IMR-90 (cell line): ENCODE results near the gene CENPQ. TPM values are rescaled to one million over a fixed set of nuclear protein-coding genes. Genes with fewer than 3 reads are reported as not detected.

ENCODE experiments used
- ATAC-seq: fragments of 200-7000 bp; cut with Tn5 transposase; 2 replicates; pipeline ENCODE4 v1.9.1; 2020; ENCODE audit warnings: low read depth, mild to moderate bottlenecking, moderate library complexity
- Bru-seq: library from RNA; stranded (reverse); fragments of 400-500 nt; gene quantifications from one replicate; lab custom pipeline; 2021; lab: Mats Ljungman, UMichigan
- BruChase-seq, 2 experiments: library from RNA; stranded (reverse); fragments of 400-500 nt; gene quantifications; one replicate each; lab custom pipeline; 2021; lab: Mats Ljungman, UMichigan
- BruUV-seq: library from RNA; stranded (reverse); fragments of 400-500 nt; replicated peaks from 2 replicates; lab custom pipeline; 2021; lab: Mats Ljungman, UMichigan
- CTCF ChIA-PET: fragments of 300-600 bp; formaldehyde crosslinking; extraction: SDS; loops from one replicate; lab custom pipeline; 2021; ENCODE audit warnings: antibody characterized with exemption; lab: Yijun Ruan, JAX
- POLR2A ChIA-PET: fragments of 300-600 bp; sonication (Branson Sonifier 250); formaldehyde crosslinking; loops from one replicate; lab custom pipeline; 2022; ENCODE audit warnings: antibody characterized with exemption; ENCODE audit not compliant: unreplicated experiment; lab: Charles Lee
- DNase-seq: peaks from one replicate; pipeline ENCODE4 v3.0.0; 2013
- H2AFZ ChIP-seq: replicated peaks from 2 replicates; pipeline ENCODE3; 2013; ENCODE audit warnings: low read length, mild to moderate bottlenecking; ENCODE audit not compliant: poor library complexity
- H2AK5ac ChIP-seq: 2 replicates; pipeline ENCODE4 v1.6.1; 2013; ENCODE audit warnings: low read depth, low read length, inconsistent platforms
- H2AK9ac ChIP-seq: replicated peaks from 2 replicates; pipeline ENCODE3; 2013; ENCODE audit warnings: mild to moderate bottlenecking, low read depth, low read length, moderate library complexity; ENCODE audit not compliant: poor library complexity
- H2BK120ac ChIP-seq: 2 replicates; pipeline ENCODE4 v1.6.1; 2013; ENCODE audit warnings: low read depth, low read length, inconsistent platforms
- H2BK15ac ChIP-seq: 3 replicates; pipeline ENCODE4 v1.6.1; 2013; ENCODE audit warnings: low read depth, low read length, inconsistent platforms
- H2BK20ac ChIP-seq: 2 replicates; pipeline ENCODE4 v1.6.1; 2013; ENCODE audit warnings: low read depth, mild to moderate bottlenecking, inconsistent platforms, low read length, moderate library complexity
- H2BK5ac ChIP-seq: 2 replicates; pipeline ENCODE4 v1.6.1; 2013; ENCODE audit warnings: mild to moderate bottlenecking, low read depth, low read length, inconsistent platforms; ENCODE audit not compliant: poor library complexity, severe bottlenecking
- H3K14ac ChIP-seq: replicated peaks from 2 replicates; pipeline ENCODE4 v1.6.1; 2013; ENCODE audit warnings: low read depth, low read length, inconsistent platforms
- H3K18ac ChIP-seq: 2 replicates; pipeline ENCODE4 v1.6.1; 2013; ENCODE audit warnings: low read depth, low read length, control low read depth
- H3K23ac ChIP-seq: 2 replicates; pipeline ENCODE4 v1.6.1; 2013; ENCODE audit warnings: low read depth, low read length, inconsistent platforms
- H3K27ac ChIP-seq: 2 replicates; pipeline ENCODE4 v1.5.1; 2013; ENCODE audit warnings: mild to moderate bottlenecking, control low read depth, low read length; ENCODE audit not compliant: insufficient read depth
- H3K27me3 ChIP-seq: 2 replicates; pipeline ENCODE4 v1.6.1; 2013; ENCODE audit warnings: low read length; ENCODE audit not compliant: control insufficient read depth, insufficient read depth
- H3K36me3 ChIP-seq: 2 replicates; pipeline ENCODE4 v1.6.1; 2013; ENCODE audit warnings: low read length, mixed read lengths; ENCODE audit not compliant: control insufficient read depth, insufficient read depth
- H3K4ac ChIP-seq: 2 replicates; pipeline ENCODE4 v1.6.1; 2013; ENCODE audit warnings: low read depth, low read length, inconsistent platforms
- H3K4me1 ChIP-seq: 2 replicates; pipeline ENCODE4 v1.6.1; 2013; ENCODE audit warnings: low read length, mixed read lengths; ENCODE audit not compliant: control insufficient read depth, insufficient read depth
- H3K4me2 ChIP-seq: 2 replicates; pipeline ENCODE4 v1.6.1; 2013; ENCODE audit warnings: low read depth, mild to moderate bottlenecking, control low read depth, low read length, moderate library complexity
- H3K4me3 ChIP-seq: 2 replicates; pipeline ENCODE4 v1.5.1; 2013; ENCODE audit warnings: low read depth, mild to moderate bottlenecking, control low read depth, low read length, moderate library complexity; ENCODE audit not compliant: insufficient read depth
- H3K56ac ChIP-seq: 2 replicates; pipeline ENCODE4 v1.6.1; 2013; ENCODE audit warnings: low read length, inconsistent platforms; ENCODE audit not compliant: insufficient read depth; ENCODE audit errors: extremely low read depth
- H3K79me1 ChIP-seq, 2 experiments: 2 replicates each; pipeline ENCODE4 v1.6.1; 2013; ENCODE audit warnings: low read length in 2 of 2, inconsistent platforms in 1 of 2, low read depth in 1 of 2
- H3K9ac ChIP-seq: 2 replicates; pipeline ENCODE4 v1.6.1; 2013; ENCODE audit warnings: low read depth, low read length, control low read depth
- H3K9me1 ChIP-seq: 2 replicates; pipeline ENCODE4 v1.6.1; 2013; ENCODE audit warnings: low read length, inconsistent platforms; ENCODE audit not compliant: insufficient read depth
- H3K9me3 ChIP-seq: 2 replicates; pipeline ENCODE4 v1.6.1; 2013; ENCODE audit warnings: low read length; ENCODE audit not compliant: control insufficient read depth, insufficient read depth
- H4K20me1 ChIP-seq: 2 replicates; pipeline ENCODE4 v1.6.1; 2013; ENCODE audit warnings: low read length, inconsistent platforms; ENCODE audit not compliant: insufficient read depth
- H4K5ac ChIP-seq: 2 replicates; pipeline ENCODE4 v1.6.1; 2013; ENCODE audit warnings: mild to moderate bottlenecking, low read depth, low read length, control low read depth
- H4K8ac ChIP-seq, 2 experiments: 2 replicates each; pipeline ENCODE4 v1.6.1; 2013; ENCODE audit warnings: low read depth in 2 of 2, low read length in 2 of 2, control low read depth in 1 of 2, inconsistent platforms in 1 of 2
- H4K91ac ChIP-seq: 2 replicates; pipeline ENCODE4 v1.6.1; 2013; ENCODE audit warnings: low read depth, low read length, inconsistent platforms; ENCODE audit not compliant: insufficient read depth
- CHD1 ChIP-seq: IDR thresholded peaks from 2 replicates; pipeline ENCODE4 v1.6.1; 2012; ENCODE audit warnings: low read depth, low read length, improper control_type of control experiment
- MAZ ChIP-seq: IDR thresholded peaks from 2 replicates; pipeline ENCODE4 v1.6.1; 2012; ENCODE audit warnings: low read depth, mild to moderate bottlenecking, low read length, improper control_type of control experiment, moderate library complexity, borderline replicate concordance
- MXI1 ChIP-seq: IDR thresholded peaks from 2 replicates; pipeline ENCODE4 v1.6.1; 2012; ENCODE audit warnings: low read depth, mild to moderate bottlenecking, low read length, moderate library complexity, borderline replicate concordance
- POLR2A ChIP-seq: IDR thresholded peaks from 2 replicates; pipeline ENCODE4 v1.6.1; 2012; ENCODE audit warnings: mild to moderate bottlenecking, low read depth, low read length
- USF2 ChIP-seq: fragments of 150-350 bp; IDR thresholded peaks from 2 replicates; pipeline ENCODE4 v1.6.1; 2017; ENCODE audit warnings: mild to moderate bottlenecking, antibody characterized with exemption, low read length, low read depth
- WGBS, 2 experiments: methylation state at CpG; one replicate each; pipeline versions ENCODE4 v1.1.5 to v1.1.7; 2013; ENCODE audit warnings: missing lambda C conversion rate in 2 of 2; ENCODE audit not compliant: insufficient read length in 1 of 2; ENCODE audit errors: extremely low coverage in 2 of 2; 5-methylcytosine and 5-hydroxymethylcytosine counted together
- dilution Hi-C: fragments of 300-500 bp; cut with HindIII; formaldehyde crosslinking; loops from one replicate; pipeline ENCODE4 v1.14.3; 2018; ENCODE audit warnings: low sequenced_read_pairs; ENCODE audit not compliant: unreplicated experiment
- in situ Hi-C: fragments of 300-500 bp; cut with MboI; formaldehyde crosslinking; loops from 3 replicates; pipeline ENCODE4 v1.14.3; 2019; ENCODE audit warnings: low sequenced_read_pairs, inconsistent platforms, mixed read lengths
- intact Hi-C: fragments of 100-400 bp; cut with micrococcal nuclease; formaldehyde crosslinking; loops from 2 replicates; pipeline ENCODE4 v1.10.0; 2022
- long read RNA-seq: library from polyadenylated mRNA; unstranded; transcript quantifications from one replicate; pipeline ENCODE4 v2.0.0, GENCODE V29; 2021; ENCODE audit not compliant: unreplicated experiment
- polyA plus RNA-seq, 3 experiments: library from polyadenylated mRNA; depleted of rRNA; stranded (reverse); fragments of >200 nt; gene quantifications; 2 replicates each; pipeline ENCODE4 v1.2.3, GENCODE V29; 2012; ENCODE audit warnings: low replicate concordance in 1 of 3
- total RNA-seq: library from RNA; depleted of rRNA; stranded (reverse); fragments of >200 nt; gene quantifications from 2 replicates; pipeline ENCODE4 v1.2.3, GENCODE V29; 2012; rRNA removed
- TF ChIP-seq, protein P1 (sequence below): fragments of 150-350 bp; IDR thresholded peaks from 2 replicates; pipeline ENCODE4 v1.6.1; 2016; ENCODE audit warnings: low read depth, mild to moderate bottlenecking, low read length, moderate library complexity, borderline replicate concordance

The CENPQ gene
- total RNA-seq (2.2 and 5.8 TPM in 2 replicates), polyA plus RNA-seq (2012; rRNA removed) (3.2 and 3.7 TPM in 2 replicates), Bru-seq, nascent RNA (percentile 47 among the genes with signal in this experiment), BruChase-seq, experiment 1, labeled RNA remaining after a 6-hour chase (percentile 37 among the genes with signal in this experiment), BruChase-seq, experiment 2, labeled RNA remaining after a 2-hour chase (percentile 37 among the genes with signal in this experiment)
- 0.25 and 0.35 TPM in 2 replicates for polyA plus RNA-seq (2012; cell fraction: cytosol; rRNA removed)
- 0.10 and 0.94 TPM in 2 replicates for polyA plus RNA-seq (2012; cell fraction: nucleus; rRNA removed; ENCODE audit: low replicate concordance)
- long read RNA-seq, partial matches to known transcripts = 0 of 2 reads
- long read RNA-seq, other reads (novel, unspliced or antisense) = 2 of 2 reads

DNA sequence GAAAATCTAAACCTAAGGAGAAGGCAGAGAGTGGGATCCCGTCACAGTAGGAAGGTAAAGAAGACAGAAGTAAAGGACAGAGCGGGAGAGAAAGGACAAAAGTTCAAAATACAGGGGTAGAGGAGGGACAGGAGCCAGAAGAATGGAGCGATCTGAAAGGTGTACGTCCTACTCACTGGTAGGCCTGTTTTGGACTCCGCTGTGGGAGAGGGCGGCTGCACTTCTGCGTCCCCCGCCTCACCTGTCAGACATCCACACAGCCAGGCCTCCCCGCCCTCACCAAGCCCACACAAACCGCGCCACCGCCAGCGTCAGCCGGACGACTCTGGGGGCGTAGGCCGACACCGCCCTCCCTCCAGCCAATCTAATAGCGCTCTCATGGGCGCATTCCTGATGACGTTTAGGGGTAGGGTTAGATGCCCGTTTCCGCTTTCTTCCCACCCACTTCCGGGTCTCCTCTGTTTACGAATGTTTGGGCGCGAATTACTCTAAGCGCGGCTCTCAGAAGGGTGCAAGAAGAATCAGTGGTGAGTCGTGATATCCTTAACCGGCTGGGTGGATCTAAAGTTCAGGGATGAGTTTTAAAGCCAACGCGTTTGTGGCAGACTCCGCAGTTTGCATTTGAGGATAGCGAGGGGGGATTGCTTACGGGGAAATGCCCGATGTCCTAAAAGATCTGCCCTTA is at the start of gene CENPQ, which contains the start of gene MMUT:
CENPQ (plus strand) TSS at position 444 of the 685 bp plus-strand sequence. CDS start 6,807 bp downstream, outside the sequence.
MMUT (minus strand) TSS at position 327 of the 685 bp plus-strand sequence. CDS start 3,787 bp downstream, outside the sequence.
- TF ChIP-seq USF2 = 0 out of 2 replicates have a peak, but pooled peaks have one; percentile 12
- peak; percentile 63 for TF ChIP-seq MXI1
- TF ChIP-seq, protein P1, sequence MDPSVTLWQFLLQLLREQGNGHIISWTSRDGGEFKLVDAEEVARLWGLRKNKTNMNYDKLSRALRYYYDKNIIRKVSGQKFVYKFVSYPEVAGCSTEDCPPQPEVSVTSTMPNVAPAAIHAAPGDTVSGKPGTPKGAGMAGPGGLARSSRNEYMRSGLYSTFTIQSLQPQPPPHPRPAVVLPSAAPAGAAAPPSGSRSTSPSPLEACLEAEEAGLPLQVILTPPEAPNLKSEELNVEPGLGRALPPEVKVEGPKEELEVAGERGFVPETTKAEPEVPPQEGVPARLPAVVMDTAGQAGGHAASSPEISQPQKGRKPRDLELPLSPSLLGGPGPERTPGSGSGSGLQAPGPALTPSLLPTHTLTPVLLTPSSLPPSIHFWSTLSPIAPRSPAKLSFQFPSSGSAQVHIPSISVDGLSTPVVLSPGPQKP = no peak
- peak; percentile 79 for TF ChIP-seq POLR2A
- TF ChIP-seq MAZ = peak; percentile 82
- no peak for TF ChIP-seq CHD1
- H3K4me1 ChIP-seq = no peaks in the 10 kb centered on the region; the same call in 1 of the 2 replicates
- H3K4me2 ChIP-seq = peak within 1 kb of the TSS; percentile 93
- peak within 1 kb of the TSS; percentile 86 to 94 for H4K8ac ChIP-seq
- peak within 1 kb of the TSS; percentile 22 for H2BK5ac ChIP-seq
- H4K5ac ChIP-seq = peak within 1 kb of the TSS; percentile 83
- peak; percentile 100 for ATAC-seq
- no TSS peak for BruUV-seq
- dilution Hi-C loops (no loop called here), in situ Hi-C loops (no loop called here), intact Hi-C loops (no loop called here)
- no peak within 1 kb of the TSS; the same call in 1 of the 2 replicates for H2BK120ac ChIP-seq
- POLR2A ChIA-PET = no interaction called here
- no peaks in the 10 kb centered on the region for H3K36me3 ChIP-seq
- no peak within 1 kb of the TSS for H2BK20ac ChIP-seq
- no peaks in the 10 kb centered on the region for H4K20me1 ChIP-seq
- DNase-seq = peak; percentile 93
- peak within 1 kb of the TSS; percentile 99 for H2AFZ ChIP-seq
- peak within 1 kb of the TSS; percentile 82 for H3K4me3 ChIP-seq
- H3K79me1 ChIP-seq = peaks cover 30 to 36% of the 10 kb centered on the region in 2 experiments
- peak within 1 kb of the TSS; percentile 86 for H2AK9ac ChIP-seq
- H3K14ac ChIP-seq = peak within 1 kb of the TSS; percentile 83
- peak within 1 kb of the TSS; percentile 56; the same call in 1 of the 2 replicates for H4K91ac ChIP-seq
- H2BK15ac ChIP-seq = no peak within 1 kb of the TSS
- H3K27ac ChIP-seq = peak within 1 kb of the TSS; percentile 51
- no peaks in the 10 kb centered on the region for H3K9me3 ChIP-seq
- no peak within 1 kb of the TSS; the same call in 1 of the 2 replicates for H3K18ac ChIP-seq
- WGBS, 2 experiments = 0% methylated on average over 4 of the region's 37 CpGs; no CpG with 5 or more reads in 1 of the 2 experiments
- peak within 1 kb of the TSS; percentile 83 for H3K9ac ChIP-seq
- H3K56ac ChIP-seq = peak within 1 kb of the TSS; percentile 78
- CTCF ChIA-PET = no interaction called here
- peak within 1 kb of the TSS; percentile 72 for H3K23ac ChIP-seq
- H3K27me3 ChIP-seq = no peaks in the 10 kb centered on the region
- peak within 1 kb of the TSS; percentile 73 for H3K4ac ChIP-seq
- peak within 1 kb of the TSS; percentile 72 for H2AK5ac ChIP-seq
- no peaks in the 10 kb centered on the region for H3K9me1 ChIP-seq
